H1 (cell line): ENCODE results near the gene SRGAP2C. TPM values are rescaled to one million over a fixed set of nuclear protein-coding genes. Genes with fewer than 3 reads are reported as not detected.
"Not testable (repeated sequence)": the region's sequence is repeated elsewhere in the genome, so short reads cannot be mapped to it uniquely, and the experiment has no call there.

Experiments
- CTCF ChIA-PET: fragments of 300-600 bp; sonication (Branson Sonifier 250); formaldehyde crosslinking; loops from one replicate; lab custom pipeline; 2021; ENCODE audit not compliant: partially characterized antibody; lab: Charles Lee
- POLR2A ChIA-PET: fragments of 300-600 bp; sonication (Branson Sonifier 250); formaldehyde crosslinking; loops from one replicate; lab custom pipeline; 2021; ENCODE audit warnings: inconsistent platforms; ENCODE audit not compliant: partially characterized antibody; lab: Charles Lee
- DNase-seq, 2 experiments: peaks; one replicate each; pipeline versions ENCODE4 v3.0.0 to v3.0.0-alpha.2; 2010 to 2022; ENCODE audit warnings: low spot score in 2 of 2, low read depth in 1 of 2, mixed read lengths in 1 of 2
- FAIRE-seq: peaks from 2 replicates; lab custom pipeline; 2011; peaks lifted over from hg19 to GRCh38; lab: Jason Lieb, UNC
- H2AFZ ChIP-seq: 2 replicates; pipeline ENCODE4 v1.8.1; 2012; ENCODE audit warnings: low read length, inconsistent platforms
- H2AK5ac ChIP-seq: 2 replicates; pipeline ENCODE4 v1.6.1; 2013; ENCODE audit warnings: low read depth, low read length
- H2BK120ac ChIP-seq: replicated peaks from 2 replicates; pipeline ENCODE3; 2013; ENCODE audit warnings: low read depth, low read length, inconsistent platforms
- H2BK12ac ChIP-seq: 2 replicates; pipeline ENCODE4 v1.6.1; 2013; ENCODE audit warnings: low read depth, low read length
- H2BK15ac ChIP-seq: 2 replicates; pipeline ENCODE4 v1.6.1; 2013; ENCODE audit warnings: low read length
- H2BK20ac ChIP-seq: 2 replicates; pipeline ENCODE4 v1.6.1; 2013; ENCODE audit warnings: low read length
- H2BK5ac ChIP-seq: 2 replicates; pipeline ENCODE4 v1.6.1; 2013; ENCODE audit warnings: low read depth, low read length
- H3K14ac ChIP-seq: 2 replicates; pipeline ENCODE4 v1.6.1; 2013; ENCODE audit warnings: inconsistent platforms; ENCODE audit not compliant: insufficient read length
- H3K18ac ChIP-seq: 2 replicates; pipeline ENCODE4 v1.6.1; 2013; ENCODE audit warnings: low read length; ENCODE audit errors: extremely low read depth
- H3K23ac ChIP-seq: 2 replicates; pipeline ENCODE4 v1.6.1; 2013; ENCODE audit warnings: inconsistent platforms; ENCODE audit not compliant: insufficient read length
- H3K23me2 ChIP-seq: 2 replicates; pipeline ENCODE4 v1.6.1; 2013; ENCODE audit warnings: low read depth, low read length
- H3K27ac ChIP-seq: 2 replicates; pipeline ENCODE4 v1.6.1; 2011; ENCODE audit warnings: low read depth, low read length, inconsistent platforms
- H3K27me3 ChIP-seq, 4 experiments: replicated peaks in 1 of 4; 1 replicate in 1 of 4; 2 replicates in 3 of 4; pipeline versions ENCODE4 v1.6.1 to v1.8.1; 2011 to 2013; ENCODE audit warnings: low read length in 3 of 4, mild to moderate bottlenecking in 3 of 4, inconsistent platforms in 2 of 4, mixed read lengths in 2 of 4, moderate library complexity in 1 of 4; ENCODE audit not compliant: control insufficient read depth in 3 of 4, insufficient read depth in 3 of 4; ENCODE audit errors: extremely low read depth in 1 of 4
- H3K36me3 ChIP-seq, 4 experiments: 2 replicates each; pipeline versions ENCODE4 v1.6.1 to v1.8.1; 2011 to 2013; ENCODE audit warnings: mild to moderate bottlenecking in 4 of 4, low read length in 3 of 4, moderate library complexity in 2 of 4, control low read depth in 1 of 4, inconsistent platforms in 1 of 4; ENCODE audit not compliant: insufficient read depth in 4 of 4, control insufficient read depth in 2 of 4
- H3K4ac ChIP-seq: replicated peaks from 2 replicates; pipeline ENCODE3; 2013; ENCODE audit warnings: low read length, low read depth, mixed read lengths, inconsistent platforms; ENCODE audit not compliant: insufficient read length
- H3K4me1 ChIP-seq, 4 experiments: replicated peaks in 1 of 4; 1 replicate in 1 of 4; 2 replicates in 3 of 4; pipeline versions ENCODE4 v1.6.1 to v1.8.1; 2011 to 2013; ENCODE audit warnings: low read length in 3 of 4, inconsistent platforms in 2 of 4, mixed read lengths in 1 of 4; ENCODE audit not compliant: insufficient read depth in 4 of 4, control insufficient read depth in 3 of 4
- H3K4me2 ChIP-seq, 2 experiments: 2 replicates each; pipeline versions ENCODE4 v1.6.1 to v1.8.1; 2011 to 2013; ENCODE audit warnings: low read depth in 2 of 2, low read length in 2 of 2, control low read depth in 1 of 2, inconsistent platforms in 1 of 2, mild to moderate bottlenecking in 1 of 2; ENCODE audit not compliant: insufficient read depth in 1 of 2
- H3K4me3 ChIP-seq, 4 experiments: fragments of 200-600, 300-600 bp in 1 of 4; sonication (generic), shearing (Covaris generic), sonication (Bioruptor Twin) in 1 of 4; 2 replicates each; pipeline versions ENCODE4 v1.5.1 to v1.8.1; 2011 to 2016; ENCODE audit warnings: low read length in 4 of 4, low read depth in 3 of 4, control low read depth in 2 of 4, inconsistent platforms in 2 of 4, mild to moderate bottlenecking in 2 of 4, mixed read lengths in 1 of 4, moderate library complexity in 1 of 4; ENCODE audit not compliant: insufficient read depth in 2 of 4; ENCODE audit errors: extremely low read depth in 1 of 4
- H3K56ac ChIP-seq: replicated peaks from 2 replicates; pipeline ENCODE3; 2013; ENCODE audit warnings: low read depth, mild to moderate bottlenecking, mixed read lengths, low read length, inconsistent platforms; ENCODE audit not compliant: insufficient read length
- H3K79me1 ChIP-seq: 2 replicates; pipeline ENCODE4 v1.6.1; 2013; ENCODE audit warnings: low read depth, low read length, control low read depth
- H3K79me2 ChIP-seq, 2 experiments: 2 replicates each; pipeline versions ENCODE4 v1.6.1 to v1.8.1; 2012 to 2013; ENCODE audit warnings: low read length in 2 of 2, mild to moderate bottlenecking in 2 of 2, inconsistent platforms in 1 of 2; ENCODE audit not compliant: insufficient read depth in 2 of 2, control insufficient read depth in 1 of 2
- H3K9ac ChIP-seq, 4 experiments: replicated peaks in 1 of 4; 1 replicate in 1 of 4; 2 replicates in 3 of 4; pipeline versions ENCODE4 v1.6.1 to v1.8.1; 2011 to 2013; ENCODE audit warnings: low read depth in 3 of 4, low read length in 3 of 4, control low read depth in 2 of 4, mild to moderate bottlenecking in 2 of 4, moderate library complexity in 2 of 4, inconsistent platforms in 1 of 4; ENCODE audit errors: extremely low read depth in 1 of 4
- H3K9me3 ChIP-seq, 2 experiments: 2 replicates each; pipeline versions ENCODE4 v1.6.1 to v1.8.1; 2012 to 2013; ENCODE audit warnings: mild to moderate bottlenecking in 2 of 2, moderate library complexity in 2 of 2, control low read depth in 1 of 2, inconsistent platforms in 1 of 2, low read depth in 1 of 2, low read length in 1 of 2, mixed read lengths in 1 of 2; ENCODE audit not compliant: insufficient read depth in 2 of 2
- H4K20me1 ChIP-seq, 2 experiments: replicated peaks in 1 of 2; 2 replicates each; pipeline versions ENCODE3 to v1.8.1; 2011 to 2013; ENCODE audit warnings: inconsistent platforms in 2 of 2, low read length in 2 of 2, mild to moderate bottlenecking in 1 of 2; ENCODE audit not compliant: insufficient read depth in 2 of 2, control insufficient read depth in 1 of 2
- H4K5ac ChIP-seq: 2 replicates; pipeline ENCODE4 v1.6.1; 2013; ENCODE audit warnings: low read length, low read depth, mixed read lengths, inconsistent platforms; ENCODE audit not compliant: insufficient read length
- H4K8ac ChIP-seq: 2 replicates; pipeline ENCODE4 v1.8.0; 2013; ENCODE audit warnings: mild to moderate bottlenecking, moderate library complexity, low read length, inconsistent platforms; ENCODE audit not compliant: insufficient read depth; ENCODE audit errors: extremely low read depth
- H4K91ac ChIP-seq: replicated peaks from 2 replicates; pipeline ENCODE3; 2013; ENCODE audit warnings: low read length, mixed read lengths, inconsistent platforms; ENCODE audit not compliant: insufficient read length
- WGBS, 2 experiments: shearing (Covaris generic) in 1 of 2; methylation state at CpG; one replicate each; pipeline versions ENCODE4 v1.1.6 to v1.1.7; 2013 to 2015; ENCODE audit warnings: low lambda C conversion rate in 2 of 2, mixed read lengths in 2 of 2, inconsistent platforms in 1 of 2, low coverage in 1 of 2, missing lambda C conversion rate in 1 of 2; ENCODE audit not compliant: insufficient replicate concordance in 2 of 2, insufficient coverage in 1 of 2, insufficient read length in 1 of 2; ENCODE audit errors: extremely low coverage in 1 of 2, missing lambda C conversion rate in 1 of 2; 5-methylcytosine and 5-hydroxymethylcytosine counted together
- polyA plus RNA-seq, 7 experiments: library from polyadenylated mRNA; depleted of rRNA in 3 of 7; stranded (reverse) in 5 of 7; unstranded in 2 of 7; fragments of >200 nt in 5 of 7; fragments of 200-250 nt in 2 of 7; gene quantifications; 1 replicate in 5 of 7; 2 replicates in 1 of 7; 4 replicates in 1 of 7; pipeline versions ENCODE4 v1.2.1 to v1.2.3, GENCODE V29; 2011 to 2013; ENCODE audit warnings: missing spikeins in 2 of 7, mixed read lengths in 2 of 7
- total RNA-seq: library from RNA; stranded (reverse); fragmentation: NEBNext Ultra II Directional; extraction: Animal tissue kit (Norgen Biotek cat#: 25700); gene quantifications from 2 replicates; pipeline ENCODE4 v1.2.1, GENCODE V29; 2021

SRGAP2C gene
- total and polyA plus RNA-seq, 2 of the 8 experiments (the other 6 are each of a cell fraction or from before 2014, with no cell fraction given), result 2.5 to 25.2 TPM

DNA sequence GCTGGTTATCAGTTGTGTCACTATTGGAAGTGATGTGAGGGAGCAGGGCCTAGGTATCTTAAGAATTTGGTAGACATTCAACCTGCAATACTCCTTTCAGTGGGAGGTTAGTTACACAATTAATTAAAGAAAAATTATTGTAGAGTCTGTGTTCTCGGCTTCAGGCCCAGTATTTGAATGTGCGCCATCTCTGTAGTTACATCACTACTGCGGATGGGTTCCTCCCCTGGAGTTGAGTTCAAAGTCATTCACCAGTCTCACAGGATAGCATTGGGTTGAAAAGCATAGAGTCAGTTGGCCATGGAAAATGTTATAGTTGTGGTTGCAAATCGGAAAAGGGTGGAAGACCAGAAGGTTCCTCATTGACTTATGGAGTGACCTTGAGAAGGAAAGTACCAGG is 111.8 kb downstream of the SRGAP2C start:
- no CpG with 5 or more reads among the region's 4 CpGs for WGBS, 2 experiments
- FAIRE-seq, H3K14ac ChIP-seq, H3K4me2 ChIP-seq, H3K9ac ChIP-seq, H3K4me3 ChIP-seq, H3K27me3 ChIP-seq, H3K18ac ChIP-seq, H3K9me3 ChIP-seq, DNase-seq, H3K36me3 ChIP-seq, H2BK12ac ChIP-seq, H3K27ac ChIP-seq, H2BK120ac ChIP-seq, H2AFZ ChIP-seq, H3K23ac ChIP-seq, H3K23me2 ChIP-seq, POLR2A ChIA-PET, CTCF ChIA-PET, H2BK20ac ChIP-seq, H3K4ac ChIP-seq, H3K4me1 ChIP-seq, H3K79me1 ChIP-seq, H4K5ac ChIP-seq, H3K56ac ChIP-seq, H2AK5ac ChIP-seq, H4K20me1 ChIP-seq, H4K8ac ChIP-seq, H2BK15ac ChIP-seq, H3K79me2 ChIP-seq, H2BK5ac ChIP-seq, H4K91ac ChIP-seq: not testable (repeated sequence)

DNA sequence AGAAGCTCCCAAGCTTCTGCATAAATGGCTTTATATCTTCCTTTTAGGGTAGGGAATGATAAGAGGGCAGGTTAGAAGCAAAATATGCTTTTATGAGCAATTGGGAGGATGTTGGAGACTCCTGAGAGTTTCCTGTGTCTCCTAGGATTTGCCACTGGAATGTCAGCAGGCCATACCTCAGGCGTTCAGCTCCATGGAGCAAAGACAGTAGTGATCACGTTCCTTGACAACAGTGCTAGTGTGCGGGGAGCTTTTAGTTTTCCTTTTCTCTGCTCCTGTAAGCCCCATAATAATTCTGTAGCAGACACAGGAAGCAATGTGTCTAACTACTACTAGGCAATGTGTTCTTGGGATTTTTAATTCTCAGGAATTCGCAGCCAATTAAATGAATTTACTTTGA is 113.8 kb downstream of the SRGAP2C start:
- H2BK15ac ChIP-seq, H3K79me1 ChIP-seq, POLR2A ChIA-PET, H3K79me2 ChIP-seq, H3K56ac ChIP-seq, H3K27me3 ChIP-seq, H2BK120ac ChIP-seq, CTCF ChIA-PET, H3K4ac ChIP-seq, H3K27ac ChIP-seq, H3K36me3 ChIP-seq, H2AK5ac ChIP-seq, DNase-seq, H4K5ac ChIP-seq, H3K14ac ChIP-seq, H2BK12ac ChIP-seq, H3K18ac ChIP-seq, H3K9ac ChIP-seq, H3K23me2 ChIP-seq, H4K91ac ChIP-seq, H3K4me2 ChIP-seq, H4K20me1 ChIP-seq, H2BK5ac ChIP-seq, FAIRE-seq, H3K4me3 ChIP-seq, H3K9me3 ChIP-seq, H2BK20ac ChIP-seq, H3K23ac ChIP-seq, H4K8ac ChIP-seq, H3K4me1 ChIP-seq, H2AFZ ChIP-seq: not testable (repeated sequence)
- WGBS, 2 experiments, result no CpG with 5 or more reads among the region's 4 CpGs
